Gastrocnemius medialis (tissue), 4 donors: ENCODE results near the gene GPR176.

Experiments
- CTCF ChIP-seq, 5 experiments: fragments of 450-650 bp in 3 of 5; fragments of 200-600 bp in 2 of 5; sonication (generic) in 2 of 5; IDR thresholded peaks in 4 of 5; conservative IDR thresholded peaks in 1 of 5; 1 replicate in 4 of 5; 2 replicates in 1 of 5; pipeline ENCODE4 v1.5.1; 2016 to 2019; ENCODE audit warnings: antibody characterized with exemption in 5 of 5, mild to moderate bottlenecking in 3 of 5, moderate library complexity in 3 of 5
- POLR2A ChIP-seq, 2 donors: fragments of 450-650 bp; IDR thresholded peaks; one replicate each; pipeline ENCODE4 v1.6.1; 2017; ENCODE audit warnings: antibody characterized with exemption in 2 of 2, mild to moderate bottlenecking in 2 of 2, moderate library complexity in 2 of 2

GRCh38 chr15:39851500-39852092, 68.5 kb downstream of the GPR176 start:
- TF ChIP-seq CTCF (IDR thresholded peaks at IDR 0.05 in 4 of 5, conservative IDR thresholded peaks at IDR 0.05 in 1 of 5): no peak
- TF ChIP-seq POLR2A (IDR thresholded peaks at IDR 0.05): no peak
